Middle frontal gyrus (tissue), 1 donor: ENCODE measurements around the gene SNX5.

Source experiments
- DNase-seq: peaks from one replicate; pipeline ENCODE4 v3.0.0-alpha.2; 2015; ENCODE audit warnings: low spot score; ENCODE audit errors: extremely low spot score

The SNX5 gene

GRCh38 chr20:17968366-17969277, at the start of gene SNX5, which contains the start of gene MGME1:
Gene SNX5 (minus strand): TSS chr20:17968794. CDS start chr20:17968425, 369 bp downstream.
Gene MGME1 (plus strand): TSS chr20:17969018. CDS start chr20:17969860, 842 bp downstream.
- DNase-seq, result peak; percentile 98

- no peak for DNase-seq
These were observed 49.5 kb upstream of the SNX5 start for GRCh38 chr20:18018100-18018499.

- DNase-seq, result no peak
These were observed 48.2 kb upstream of the SNX5 start for GRCh38 chr20:18016772-18017171.

GRCh38 chr20:18014411-18014810, 45.8 kb upstream of the SNX5 start:
- DNase-seq, result peak; percentile 56

GRCh38 chr20:18012901-18013300, 44.3 kb upstream of the SNX5 start:
- no peak for DNase-seq

GRCh38 chr20:18011951-18012645, 43.5 kb upstream of the SNX5 start:
- no peak for DNase-seq

GRCh38 chr20:18011482-18011881, 42.9 kb upstream of the SNX5 start:
- DNase-seq, result no peak

GRCh38 chr20:18009116-18009515, 40.5 kb upstream of the SNX5 start:
- no peak for DNase-seq

- no peak for DNase-seq
These were observed 39.1 kb upstream of the SNX5 start for GRCh38 chr20:18007534-18008292.

GRCh38 chr20:18006684-18007083, 38.1 kb upstream of the SNX5 start:
- no peak for DNase-seq

- DNase-seq, result no peak
These were observed 37.4 kb upstream of the SNX5 start for GRCh38 chr20:18005990-18006364.

- peak; percentile 33 for DNase-seq
These were observed 36.8 kb upstream of the SNX5 start for GRCh38 chr20:18005170-18005989.

- no peak for DNase-seq
These were observed 35.9 kb upstream of the SNX5 start for GRCh38 chr20:18004384-18005031.

GRCh38 chr20:18003897-18004296, 35.3 kb upstream of the SNX5 start:
- DNase-seq, result no peak

- DNase-seq, result no peak
These were observed 32.7 kb upstream of the SNX5 start for GRCh38 chr20:18001131-18001921.

GRCh38 chr20:17999566-17999965, 31.0 kb upstream of the SNX5 start:
- no peak for DNase-seq

GRCh38 chr20:17998446-17998845, 29.9 kb upstream of the SNX5 start:
- DNase-seq, result no peak

GRCh38 chr20:17995967-17996819, 27.6 kb upstream of the SNX5 start:
- peak; percentile 46 for DNase-seq

- no peak for DNase-seq
These were observed 25.0 kb upstream of the SNX5 start for GRCh38 chr20:17993546-17993945.
